HepG2 (cell line): ENCODE data around the gene ZNF474.

Source experiments
- EP300 ChIP-seq, 3 experiments: sonication (generic) in 1 of 3; formaldehyde crosslinking in 1 of 3; IDR thresholded peaks; 2 replicates each; pipeline versions ENCODE4 v1.5.1 to v1.6.1; 2011 to 2020; ENCODE audit warnings: low read depth in 2 of 3, low read length in 2 of 3, borderline replicate concordance in 1 of 3, improper control_type of control experiment in 1 of 3, mild to moderate bottlenecking in 1 of 3, missing genetic modification reagents in 1 of 3, moderate library complexity in 1 of 3
- FOXJ3 ChIP-seq: sonication (generic); formaldehyde crosslinking; IDR thresholded peaks from 2 replicates; pipeline ENCODE4 v1.4.0; 2020; ENCODE audit warnings: missing genetic modification reagents, mild to moderate bottlenecking, borderline replicate concordance
- KDM6A ChIP-seq: IDR thresholded peaks from 2 replicates; pipeline ENCODE4 v1.6.1; 2016; ENCODE audit warnings: low read depth
- MIXL1 ChIP-seq: IDR thresholded peaks from 2 replicates; pipeline ENCODE4 v1.6.1; 2016
- POGZ ChIP-seq: sonication (generic); formaldehyde crosslinking; IDR thresholded peaks from 2 replicates; pipeline ENCODE4 v1.4.0; 2020; ENCODE audit warnings: mild to moderate bottlenecking, missing genetic modification reagents
- POLR2A ChIP-seq, 2 experiments: IDR thresholded peaks; 2 replicates each; pipeline ENCODE4 v1.6.1; 2011; ENCODE audit warnings: low read depth in 2 of 2, low read length in 2 of 2, mild to moderate bottlenecking in 1 of 2, moderate library complexity in 1 of 2; ENCODE audit not compliant: insufficient read depth in 1 of 2
- SP1 ChIP-seq, 2 experiments: fragments of 450-650 bp in 1 of 2; sonication (generic) in 1 of 2; formaldehyde crosslinking in 1 of 2; IDR thresholded peaks; 2 replicates each; pipeline versions ENCODE4 v1.4.0 to v1.6.1; 2016 to 2020; ENCODE audit warnings: missing genetic modification reagents in 1 of 2
- YY1 ChIP-seq: IDR thresholded peaks from 2 replicates; pipeline ENCODE4 v1.6.1; 2011; ENCODE audit warnings: low read length, low read depth, moderate library complexity, mild to moderate bottlenecking; ENCODE audit not compliant: insufficient read depth, insufficient replicate concordance
- ZNF292 ChIP-seq: sonication (generic); formaldehyde crosslinking; IDR thresholded peaks from 2 replicates; pipeline ENCODE4 v1.8.1; 2022; ENCODE audit warnings: mild to moderate bottlenecking, low read depth, missing genetic modification reagents, borderline replicate concordance
- TF ChIP-seq, protein P1 (sequence below), 2 experiments: IDR thresholded peaks; 2 replicates each; pipeline ENCODE4 v1.6.1; 2011 to 2012; ENCODE audit warnings: low read length in 2 of 2, borderline replicate concordance in 1 of 2, low read depth in 1 of 2, mild to moderate bottlenecking in 1 of 2, moderate library complexity in 1 of 2
- TF ChIP-seq, protein P2 (sequence below): sonication (generic); formaldehyde crosslinking; IDR thresholded peaks from 2 replicates; pipeline ENCODE4 v1.5.0; 2020; ENCODE audit warnings: mild to moderate bottlenecking, missing genetic modification reagents, moderate library complexity
- TF ChIP-seq, protein P3 (sequence below): sonication (generic); formaldehyde crosslinking; IDR thresholded peaks from 2 replicates; pipeline ENCODE4 v1.4.0; 2020; ENCODE audit warnings: missing genetic modification reagents

DNA sequence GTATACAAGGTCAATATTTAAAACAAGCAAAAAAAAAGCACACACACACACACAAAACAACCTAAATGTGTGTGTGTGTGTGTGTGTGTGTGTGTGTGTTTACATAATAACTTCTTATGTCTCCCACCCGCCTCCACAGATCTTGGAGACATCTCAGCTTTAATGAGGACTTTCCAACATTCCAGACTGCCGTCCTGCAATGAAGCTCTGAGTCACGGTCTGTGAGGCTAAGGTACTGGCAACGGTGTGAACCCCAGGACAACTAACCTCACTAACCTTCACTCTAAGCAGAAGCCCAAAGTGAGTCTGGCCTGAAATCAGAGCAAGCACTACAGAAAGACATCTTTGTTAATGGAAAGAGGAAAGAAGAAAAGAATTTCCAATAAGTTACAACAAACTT is 22.3 kb downstream of the ZNF474 start:
- TF ChIP-seq, protein P1, sequence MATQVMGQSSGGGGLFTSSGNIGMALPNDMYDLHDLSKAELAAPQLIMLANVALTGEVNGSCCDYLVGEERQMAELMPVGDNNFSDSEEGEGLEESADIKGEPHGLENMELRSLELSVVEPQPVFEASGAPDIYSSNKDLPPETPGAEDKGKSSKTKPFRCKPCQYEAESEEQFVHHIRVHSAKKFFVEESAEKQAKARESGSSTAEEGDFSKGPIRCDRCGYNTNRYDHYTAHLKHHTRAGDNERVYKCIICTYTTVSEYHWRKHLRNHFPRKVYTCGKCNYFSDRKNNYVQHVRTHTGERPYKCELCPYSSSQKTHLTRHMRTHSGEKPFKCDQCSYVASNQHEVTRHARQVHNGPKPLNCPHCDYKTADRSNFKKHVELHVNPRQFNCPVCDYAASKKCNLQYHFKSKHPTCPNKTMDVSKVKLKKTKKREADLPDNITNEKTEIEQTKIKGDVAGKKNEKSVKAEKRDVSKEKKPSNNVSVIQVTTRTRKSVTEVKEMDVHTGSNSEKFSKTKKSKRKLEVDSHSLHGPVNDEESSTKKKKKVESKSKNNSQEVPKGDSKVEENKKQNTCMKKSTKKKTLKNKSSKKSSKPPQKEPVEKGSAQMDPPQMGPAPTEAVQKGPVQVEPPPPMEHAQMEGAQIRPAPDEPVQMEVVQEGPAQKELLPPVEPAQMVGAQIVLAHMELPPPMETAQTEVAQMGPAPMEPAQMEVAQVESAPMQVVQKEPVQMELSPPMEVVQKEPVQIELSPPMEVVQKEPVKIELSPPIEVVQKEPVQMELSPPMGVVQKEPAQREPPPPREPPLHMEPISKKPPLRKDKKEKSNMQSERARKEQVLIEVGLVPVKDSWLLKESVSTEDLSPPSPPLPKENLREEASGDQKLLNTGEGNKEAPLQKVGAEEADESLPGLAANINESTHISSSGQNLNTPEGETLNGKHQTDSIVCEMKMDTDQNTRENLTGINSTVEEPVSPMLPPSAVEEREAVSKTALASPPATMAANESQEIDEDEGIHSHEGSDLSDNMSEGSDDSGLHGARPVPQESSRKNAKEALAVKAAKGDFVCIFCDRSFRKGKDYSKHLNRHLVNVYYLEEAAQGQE (IDR thresholded peaks at IDR 0.05; ENCODE audit: borderline replicate concordance in 1 of 2, low read depth in 1 of 2, low read length in 2 of 2), result no peak
- TF ChIP-seq ZNF292 (no peak), SP1 (IDR thresholded peaks at IDR 0.05) (no peak), SP1 (CRISPR knock-in tag; IDR thresholded peaks at IDR 0.05) (no peak), KDM6A (no peak), FOXJ3 (CRISPR knock-in tag) (no peak), POLR2A (IDR thresholded peaks at IDR 0.05; ENCODE audit: insufficient read depth in 1 of 2, low read depth in 2 of 2, low read length in 2 of 2) (no peak), YY1 (no peak), EP300 (IDR thresholded peaks at IDR 0.05; ENCODE audit: low read depth in 2 of 2, low read length in 2 of 2) (no peak), EP300 (CRISPR knock-in tag; IDR thresholded peaks at IDR 0.05; ENCODE audit: borderline replicate concordance) (no peak), POGZ (CRISPR knock-in tag) (no peak), MIXL1 (CRISPR knock-in tag) (no peak)
- TF ChIP-seq, protein P2, sequence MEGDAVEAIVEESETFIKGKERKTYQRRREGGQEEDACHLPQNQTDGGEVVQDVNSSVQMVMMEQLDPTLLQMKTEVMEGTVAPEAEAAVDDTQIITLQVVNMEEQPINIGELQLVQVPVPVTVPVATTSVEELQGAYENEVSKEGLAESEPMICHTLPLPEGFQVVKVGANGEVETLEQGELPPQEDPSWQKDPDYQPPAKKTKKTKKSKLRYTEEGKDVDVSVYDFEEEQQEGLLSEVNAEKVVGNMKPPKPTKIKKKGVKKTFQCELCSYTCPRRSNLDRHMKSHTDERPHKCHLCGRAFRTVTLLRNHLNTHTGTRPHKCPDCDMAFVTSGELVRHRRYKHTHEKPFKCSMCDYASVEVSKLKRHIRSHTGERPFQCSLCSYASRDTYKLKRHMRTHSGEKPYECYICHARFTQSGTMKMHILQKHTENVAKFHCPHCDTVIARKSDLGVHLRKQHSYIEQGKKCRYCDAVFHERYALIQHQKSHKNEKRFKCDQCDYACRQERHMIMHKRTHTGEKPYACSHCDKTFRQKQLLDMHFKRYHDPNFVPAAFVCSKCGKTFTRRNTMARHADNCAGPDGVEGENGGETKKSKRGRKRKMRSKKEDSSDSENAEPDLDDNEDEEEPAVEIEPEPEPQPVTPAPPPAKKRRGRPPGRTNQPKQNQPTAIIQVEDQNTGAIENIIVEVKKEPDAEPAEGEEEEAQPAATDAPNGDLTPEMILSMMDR, result no peak
- TF ChIP-seq, protein P3, sequence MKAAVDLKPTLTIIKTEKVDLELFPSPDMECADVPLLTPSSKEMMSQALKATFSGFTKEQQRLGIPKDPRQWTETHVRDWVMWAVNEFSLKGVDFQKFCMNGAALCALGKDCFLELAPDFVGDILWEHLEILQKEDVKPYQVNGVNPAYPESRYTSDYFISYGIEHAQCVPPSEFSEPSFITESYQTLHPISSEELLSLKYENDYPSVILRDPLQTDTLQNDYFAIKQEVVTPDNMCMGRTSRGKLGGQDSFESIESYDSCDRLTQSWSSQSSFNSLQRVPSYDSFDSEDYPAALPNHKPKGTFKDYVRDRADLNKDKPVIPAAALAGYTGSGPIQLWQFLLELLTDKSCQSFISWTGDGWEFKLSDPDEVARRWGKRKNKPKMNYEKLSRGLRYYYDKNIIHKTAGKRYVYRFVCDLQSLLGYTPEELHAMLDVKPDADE, result no peak
